GM13976 (cell line): Measurements from ENCODE around the gene H1-8.

Experiments used
- DNase-seq: peaks from one replicate; pipeline ENCODE4 v3.0.0; 2012; ENCODE audit warnings: low spot score
- CTCF ChIP-seq: IDR thresholded peaks from 2 replicates; pipeline ENCODE4 v1.5.1; 2012; ENCODE audit warnings: borderline replicate concordance, mild to moderate bottlenecking; ENCODE audit not compliant: insufficient read depth; ENCODE audit errors: extremely low read depth, missing control alignments, control extremely low read depth
- in situ Hi-C: fragments of 300-500 bp; cut with MboI; formaldehyde crosslinking; loops from one replicate; pipeline ENCODE4 v1.12.0; 2022; ENCODE audit warnings: low sequenced_read_pairs, mixed read lengths, inconsistent platforms; ENCODE audit not compliant: unreplicated experiment

The H1-8 gene

DNA sequence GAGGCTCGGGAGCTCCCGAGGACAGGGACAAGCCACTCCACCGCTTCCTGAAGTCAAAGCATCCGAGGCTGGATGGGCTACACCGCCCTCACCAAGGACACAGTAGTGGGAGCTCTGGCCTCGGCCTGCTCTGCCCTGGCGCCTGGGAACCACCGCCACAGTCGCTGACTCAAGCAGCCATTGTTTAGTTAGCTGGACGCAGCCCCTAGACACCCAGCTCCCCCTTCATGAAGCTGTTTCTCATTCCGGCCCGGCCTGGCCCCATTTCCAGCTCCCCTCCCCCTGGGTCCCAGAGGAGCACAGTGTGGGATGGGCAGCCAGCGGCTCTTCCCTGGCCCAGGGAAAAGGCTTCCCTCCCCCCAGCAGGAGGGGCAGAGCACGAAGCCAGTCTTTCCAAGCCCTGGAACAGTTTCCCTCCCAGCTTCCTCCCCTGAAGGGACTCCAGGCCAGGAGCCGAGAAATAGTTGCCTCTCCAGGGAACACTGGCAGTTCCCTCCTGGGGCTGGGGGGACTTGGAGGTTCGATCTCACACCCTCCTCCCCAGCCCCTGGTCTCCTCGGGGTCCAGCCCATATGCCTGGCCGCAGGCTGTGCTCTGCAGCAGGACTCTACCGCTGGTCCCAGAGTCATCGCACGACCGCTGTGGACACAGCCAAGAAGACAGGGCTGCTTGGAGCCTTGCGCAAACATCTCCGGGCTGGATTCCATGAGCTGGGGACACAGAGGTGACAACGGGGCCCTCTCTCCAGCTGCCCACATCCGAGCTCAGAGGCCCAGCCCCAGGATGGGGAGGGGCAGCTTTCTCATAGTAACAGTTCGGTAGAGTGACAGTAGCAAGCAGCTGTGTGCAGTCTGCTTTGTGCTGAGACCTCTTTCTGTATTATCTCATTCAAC, 53.5 kb downstream of the H1-8 start:
- no peak for TF ChIP-seq CTCF
- DNase-seq: no peak
- in situ Hi-C loops: no loop called here

GRCh38 chr3:129597087-129597999, 54.4 kb downstream of the H1-8 start:
- no peak for DNase-seq
- no peak for TF ChIP-seq CTCF
- in situ Hi-C loops: no loop called here

DNA sequence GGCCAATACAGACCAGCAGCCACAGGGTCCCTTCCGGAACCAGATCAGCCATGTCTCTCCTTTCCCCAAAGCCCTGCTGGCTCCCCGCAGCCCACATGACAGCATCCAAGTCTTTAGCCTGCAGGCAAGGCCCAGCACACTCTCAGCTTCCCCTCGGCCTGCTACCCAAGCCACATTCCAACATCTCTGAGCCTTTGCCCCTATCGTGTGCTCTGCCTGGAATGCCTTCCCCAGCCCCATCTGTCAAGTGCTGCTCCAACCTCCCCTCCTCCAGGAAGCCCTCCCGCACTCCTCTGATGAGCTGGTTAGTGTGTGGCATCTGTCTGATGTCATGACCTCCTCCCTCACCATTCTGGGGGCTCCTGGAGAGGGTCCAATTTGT, 55.0 kb downstream of the H1-8 start:
- in situ Hi-C loops: no loop called here
- no peak for DNase-seq
- TF ChIP-seq CTCF: no peak

- DNase-seq: no peak
- no peak for TF ChIP-seq CTCF
- in situ Hi-C loops: no loop called here
Observed at GRCh38 chr3:129598484-129598883, 55.5 kb downstream of the H1-8 start.

- in situ Hi-C loops: no loop called here
- no peak for TF ChIP-seq CTCF
- no peak for DNase-seq
Observed at GRCh38 chr3:129599073-129599472, 56.1 kb downstream of the H1-8 start.

GRCh38 chr3:129599607-129600006, 56.6 kb downstream of the H1-8 start:
- in situ Hi-C loops: no loop called here
- DNase-seq: no peak
- no peak for TF ChIP-seq CTCF
